ENCODE measurements around the gene WNT1.
A peak's percentile ranks its signal among the peaks of the same experiment; 100 is the strongest.

The WNT1 gene

DNA sequence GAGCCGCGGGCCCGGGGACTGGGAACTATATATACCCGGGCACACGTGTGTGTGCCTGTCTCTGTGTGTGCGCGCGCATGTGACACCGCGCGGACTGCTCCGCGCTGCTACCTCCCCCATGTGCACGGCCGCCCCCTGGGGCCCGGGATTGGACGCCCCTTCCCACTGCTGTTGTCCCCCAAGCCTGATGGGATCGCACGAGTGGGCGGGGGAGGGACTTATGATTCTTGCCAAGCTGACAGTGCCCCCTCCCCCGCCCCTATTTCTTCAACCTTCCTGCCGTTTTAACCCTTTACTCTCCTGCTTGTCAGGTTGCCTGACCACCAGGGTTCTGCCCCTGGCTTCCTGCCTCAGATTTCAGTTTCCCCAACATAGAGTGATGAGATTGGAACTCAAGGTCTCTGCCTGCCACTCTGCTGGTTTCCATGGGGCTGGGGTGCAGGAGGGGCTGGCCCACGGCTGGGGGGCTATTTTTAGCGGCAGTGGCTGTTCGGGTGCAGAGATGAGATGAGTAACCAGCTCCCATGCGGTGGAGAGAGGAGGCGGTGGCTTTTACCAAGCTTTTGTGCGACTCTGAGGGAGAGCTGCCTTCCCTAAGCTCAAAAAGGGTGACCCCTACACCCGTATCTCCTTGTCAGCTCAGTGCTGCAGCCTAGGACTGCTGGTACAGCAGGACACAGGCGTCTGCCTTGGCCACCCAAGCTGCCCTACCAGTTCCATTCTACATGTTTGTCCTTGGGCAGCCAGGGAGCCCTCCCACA is 21.4 kb downstream of the WNT1 start, which contains the start of gene DDN:
DDN (minus strand) TSS at position 5 of the 761 bp plus-strand sequence. CDS start 88 bp downstream, outside the sequence.
- DNase-seq (ENCODE audit: low read depth in 2 of 3, low spot score in 2 of 3), result no peak

DNA sequence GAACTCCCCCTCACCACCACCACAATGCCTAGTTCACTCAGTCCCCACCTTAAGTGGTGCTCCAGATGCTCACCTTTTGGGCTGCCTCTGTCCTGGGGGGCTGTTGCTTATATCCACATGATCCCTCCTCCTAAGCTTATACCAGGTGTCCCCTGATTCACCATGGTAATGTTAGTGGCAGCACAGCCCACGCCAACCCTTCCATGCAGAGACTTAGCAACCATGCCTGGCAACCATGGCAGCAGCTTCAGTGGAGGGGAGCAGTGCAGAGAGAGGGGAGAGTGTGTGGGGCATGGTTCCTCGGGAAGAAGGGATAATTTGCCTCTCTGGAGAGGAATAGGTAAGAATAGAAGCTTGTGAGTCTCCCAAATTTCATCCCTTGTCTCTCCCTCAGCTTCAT is 22.2 kb downstream of the WNT1 start:
- no peak for DNase-seq (ENCODE audit: low read depth in 2 of 3, low spot score in 2 of 3)

DNA sequence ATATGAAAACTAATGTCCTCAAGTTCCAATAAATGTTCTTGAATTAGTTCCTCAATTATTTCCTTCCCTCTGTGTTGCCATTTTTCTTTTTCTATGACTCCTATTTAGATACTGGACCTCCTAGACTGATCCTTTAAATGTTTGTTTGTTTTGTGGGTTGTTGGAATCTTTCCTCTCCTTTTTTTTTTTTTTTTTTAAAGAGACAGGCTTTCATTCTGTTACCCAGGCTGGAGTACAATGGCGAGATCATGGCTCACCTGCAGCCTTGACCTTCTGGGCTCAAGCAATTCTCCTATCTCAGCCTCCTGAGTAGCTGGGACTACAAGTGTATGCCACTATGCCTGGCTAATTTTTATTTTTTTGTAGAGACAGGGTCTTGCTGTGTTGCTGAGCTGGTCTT is 30.8 kb downstream of the WNT1 start:
- DNase-seq (ENCODE audit: low read depth in 2 of 3, low spot score in 2 of 3), result no peak

DNA sequence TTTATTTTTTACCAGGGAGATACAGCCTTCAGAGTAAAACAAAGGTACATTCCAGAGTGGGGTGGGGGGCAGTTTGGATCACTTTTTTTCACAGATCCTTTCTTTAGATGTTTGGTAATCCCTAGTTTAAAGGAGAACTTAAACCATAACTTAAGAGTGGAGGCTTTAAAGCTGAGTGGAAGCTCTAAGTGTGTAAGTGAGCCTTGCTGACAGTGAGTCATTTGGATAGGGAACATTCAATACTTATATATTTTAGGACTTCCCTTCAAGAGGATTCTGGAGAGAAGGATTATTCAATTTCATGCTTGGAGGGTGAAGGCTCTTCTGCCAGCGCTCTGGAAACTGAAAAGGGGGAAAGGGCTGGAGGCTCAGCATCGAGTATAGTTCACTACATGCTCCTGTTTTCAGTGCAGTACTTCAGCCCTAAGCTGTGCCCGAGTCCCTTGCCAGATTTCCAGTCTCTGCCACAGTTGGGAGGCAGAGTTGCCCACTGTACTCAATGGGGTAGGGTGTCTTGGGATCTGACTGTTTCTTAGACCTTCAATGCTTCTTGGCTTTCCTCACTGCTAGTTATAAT is 32.1 kb downstream of the WNT1 start:
- DNase-seq (ENCODE audit: low read depth in 2 of 3, low spot score in 2 of 3), result no peak

DNA sequence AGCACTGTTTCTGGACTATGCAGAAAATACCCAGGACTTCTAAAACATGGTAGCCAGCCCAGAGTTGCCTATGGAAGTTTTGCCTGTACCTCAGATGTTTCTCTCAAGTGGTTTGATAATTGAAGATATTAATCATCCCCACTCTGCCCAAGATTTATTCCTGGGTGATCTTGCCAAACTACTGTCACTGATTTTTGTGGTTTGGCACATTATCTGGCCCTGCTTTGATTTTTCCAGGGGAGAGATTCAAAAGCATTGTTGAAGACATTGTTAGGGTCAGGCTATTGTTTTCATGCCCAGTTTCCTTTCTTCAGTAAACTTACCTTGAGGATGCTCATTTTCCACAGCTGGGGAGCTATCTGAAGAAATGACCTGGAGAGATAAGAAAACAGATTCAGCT is 34.6 kb downstream of the WNT1 start:
- no peak for DNase-seq (ENCODE audit: low read depth in 2 of 3, low spot score in 2 of 3)

DNA sequence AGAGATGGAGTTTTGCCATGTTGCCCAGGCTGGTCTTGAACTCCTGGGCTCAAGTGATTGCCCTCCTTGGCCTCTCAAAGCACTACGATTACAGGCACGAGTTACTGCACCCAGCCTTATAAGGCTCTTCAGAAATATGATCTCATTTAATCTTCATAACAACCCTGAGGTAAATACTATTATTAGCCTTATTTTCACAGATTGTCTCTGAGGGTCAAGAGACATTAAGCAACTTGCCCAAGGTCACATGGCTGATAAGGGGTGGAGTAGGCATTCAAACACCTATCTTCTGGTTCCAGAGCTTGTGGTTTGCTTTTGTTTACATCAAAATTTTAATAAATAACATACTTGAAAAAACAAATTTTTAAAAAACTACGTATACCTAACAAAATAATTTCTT is 35.3 kb downstream of the WNT1 start:
- DNase-seq (ENCODE audit: low read depth in 2 of 3, low spot score in 2 of 3), result no peak

DNA sequence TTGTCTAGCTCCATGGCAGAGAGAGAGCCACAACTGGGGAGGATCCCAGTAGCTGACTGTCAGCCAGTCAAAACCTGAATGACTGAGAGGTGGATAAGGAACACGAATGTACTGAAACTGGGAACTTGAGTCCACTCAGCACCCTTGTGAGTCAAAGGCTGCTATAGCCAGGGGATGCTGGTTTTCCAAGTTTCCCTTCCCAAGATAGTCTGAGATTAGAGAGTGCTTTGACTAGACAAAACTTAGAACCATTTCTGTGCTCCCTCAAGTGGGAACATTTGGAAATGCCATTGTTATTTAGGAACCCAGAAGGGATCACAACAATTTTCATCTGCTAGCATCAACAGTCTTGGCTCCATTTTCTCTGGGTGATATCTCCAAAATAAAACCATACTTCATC is 36.4 kb downstream of the WNT1 start:
- DNase-seq (ENCODE audit: low read depth in 2 of 3, low spot score in 2 of 3), result no peak

DNA sequence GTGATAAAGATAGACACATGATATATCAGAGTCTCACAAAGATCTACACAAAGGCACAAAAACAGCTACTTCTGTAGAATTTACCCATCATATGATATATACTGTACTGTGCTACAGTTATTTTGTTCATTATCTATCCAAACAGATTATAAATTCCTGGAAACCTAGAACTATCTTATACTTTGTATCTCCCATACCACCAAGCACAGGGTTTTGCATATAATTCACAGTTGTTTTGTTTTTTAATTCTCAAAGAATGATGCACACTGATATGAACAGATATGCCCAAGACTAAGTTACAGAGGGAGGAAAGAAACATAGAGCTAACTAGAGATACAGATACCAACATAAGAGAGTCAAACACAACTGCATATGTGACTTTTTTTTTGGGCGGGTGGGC is 37.1 kb downstream of the WNT1 start:
- DNase-seq (ENCODE audit: low read depth in 2 of 3, low spot score in 2 of 3), result no peak

DNA sequence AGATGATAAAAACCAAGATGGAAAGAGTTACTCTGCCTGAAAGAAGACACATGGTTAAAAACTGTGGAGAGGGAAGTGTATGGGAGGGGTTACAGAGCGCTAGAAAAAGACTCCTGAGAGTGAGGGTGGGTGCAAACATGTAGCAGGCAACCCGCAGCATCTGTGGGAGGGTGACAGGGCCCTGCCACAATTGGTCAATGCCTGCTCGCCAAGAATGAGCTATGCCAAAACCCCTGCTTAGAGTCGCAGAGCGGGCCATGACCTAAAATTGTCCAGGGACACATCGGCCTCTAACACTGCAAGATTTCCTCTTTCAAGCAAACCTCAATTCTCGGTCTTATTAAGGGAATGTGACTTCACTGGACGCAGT is 39.8 kb downstream of the WNT1 start:
- DNase-seq (ENCODE audit: low read depth in 2 of 3, low spot score in 2 of 3), result no peak

DNA sequence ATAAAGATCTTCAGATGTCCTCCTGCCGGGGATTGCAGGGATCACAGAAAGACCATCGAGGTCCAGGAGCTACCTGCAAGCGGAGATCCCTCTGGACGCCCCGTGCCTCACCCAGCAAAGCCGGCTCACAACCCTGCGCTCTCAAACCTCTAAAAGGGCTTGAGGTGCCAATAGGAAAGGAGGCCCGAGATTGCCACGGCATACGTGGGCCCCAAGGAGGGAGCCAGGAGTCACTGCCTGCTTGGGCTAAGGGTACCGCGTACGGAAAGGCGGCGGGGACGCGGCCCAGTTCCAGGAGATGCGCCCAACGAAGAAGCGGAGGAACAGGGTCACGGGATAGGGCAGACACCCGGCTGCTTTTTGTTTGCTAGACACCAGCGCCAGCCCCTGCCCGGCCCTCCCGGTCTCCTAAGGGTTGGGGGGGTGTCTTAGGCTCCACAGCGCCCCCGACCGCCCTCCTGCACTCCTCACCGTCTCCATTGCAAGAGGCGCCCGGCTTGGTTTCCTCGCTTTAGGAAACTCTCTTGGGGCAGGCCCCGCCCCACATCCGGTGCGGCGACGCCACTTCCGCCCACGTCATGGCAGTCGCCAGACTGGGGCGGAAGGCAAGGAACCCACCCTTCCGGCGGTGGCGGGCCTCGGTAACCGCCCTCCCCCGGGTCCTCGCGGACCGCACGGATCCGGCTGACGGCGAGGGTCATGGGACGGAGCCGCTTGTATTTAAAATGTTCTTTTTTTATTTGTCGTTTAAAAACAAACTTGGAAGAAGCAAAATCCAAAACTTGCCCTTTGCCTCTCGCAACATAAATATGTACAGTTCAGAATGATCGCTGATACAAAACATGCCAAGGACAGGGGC is 40.4 kb downstream of the WNT1 start, which contains the start of gene PRKAG1:
PRKAG1 (minus strand) TSS at position 516 of the 859 bp plus-strand sequence; CDS start at position 480, 36 bp downstream.
- peak; percentile 77 to 92 (median 89) for DNase-seq (ENCODE audit: low read depth in 2 of 3, low spot score in 2 of 3)

DNA sequence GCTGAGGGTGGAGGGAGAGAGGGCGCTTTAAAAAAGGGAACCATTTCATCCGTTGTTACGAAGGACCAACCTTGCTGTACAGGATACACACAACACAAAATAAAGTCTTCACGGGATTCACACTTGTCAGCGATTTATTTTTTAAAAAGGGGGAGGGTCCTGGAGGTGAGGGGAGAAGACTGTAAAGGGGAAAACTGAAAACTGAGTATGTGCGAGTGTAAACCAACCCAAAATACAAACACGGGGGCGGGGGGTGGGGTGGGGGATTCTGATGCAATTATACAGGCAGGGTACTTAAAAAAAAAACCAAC is 41.0 kb downstream of the WNT1 start:
- DNase-seq (ENCODE audit: low read depth in 2 of 3, low spot score in 2 of 3), result no peak

DNA sequence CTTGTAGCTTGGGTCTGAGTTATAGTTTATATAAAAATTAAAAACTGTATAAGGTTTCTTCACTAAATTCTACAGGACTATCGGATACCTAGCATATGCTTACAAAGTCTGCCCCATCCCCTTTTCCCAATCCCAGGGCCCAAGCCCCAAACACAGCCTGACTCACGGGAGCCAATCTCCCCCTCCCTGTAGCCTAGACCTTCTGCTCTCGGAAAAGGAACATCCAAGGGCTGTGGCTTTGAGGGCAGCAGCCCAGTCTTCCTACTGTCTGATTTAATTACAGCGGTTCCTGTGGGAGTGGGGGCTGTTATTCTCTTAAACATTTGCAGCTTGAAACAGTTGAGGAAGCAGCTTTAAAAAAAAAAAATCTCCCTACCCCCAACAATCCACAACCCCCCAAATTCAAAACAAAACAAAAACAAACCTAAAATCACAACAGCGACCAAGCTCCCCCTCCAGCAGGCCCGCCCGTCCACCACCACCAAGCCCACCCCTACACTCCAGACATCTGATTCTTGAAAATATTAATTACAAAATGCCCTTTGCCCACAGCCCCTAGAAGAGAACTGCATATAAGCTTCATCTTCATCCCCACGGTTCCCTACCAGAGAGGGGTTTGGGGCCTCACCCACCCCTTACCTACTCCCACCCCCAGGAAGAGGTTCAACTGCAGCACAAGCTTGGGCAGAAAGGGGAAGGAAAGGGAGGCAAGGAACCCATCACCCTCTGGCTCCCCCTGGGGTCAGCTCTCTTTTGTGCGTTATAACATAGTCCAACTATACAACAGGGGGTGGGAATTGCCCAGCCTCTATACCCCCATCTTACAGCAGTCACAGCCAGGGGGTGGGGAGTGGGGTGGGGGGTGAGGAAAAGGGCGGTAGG is 41.6 kb downstream of the WNT1 start:
- DNase-seq (ENCODE audit: low read depth in 2 of 3, low spot score in 2 of 3), result no peak

DNA sequence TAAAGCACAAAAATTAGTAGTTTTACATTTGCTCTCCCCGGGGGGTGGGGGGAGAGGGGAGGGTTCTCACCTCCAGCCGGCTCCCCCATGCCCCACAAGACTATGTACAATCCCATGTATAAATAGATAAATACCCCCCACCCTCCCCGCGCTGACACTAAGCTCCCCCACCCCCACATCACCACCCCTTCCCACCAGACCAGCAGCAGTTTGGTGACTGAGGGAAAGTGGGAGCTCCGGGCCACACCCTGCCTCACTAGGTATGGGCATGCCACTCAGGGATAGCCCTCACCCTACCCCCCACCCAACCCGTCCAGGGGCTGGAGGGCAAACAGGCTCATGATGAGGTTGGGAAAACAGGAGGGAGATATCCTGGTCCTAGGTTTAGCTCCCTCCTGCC is 42.3 kb downstream of the WNT1 start:
- DNase-seq (ENCODE audit: low read depth in 2 of 3, low spot score in 2 of 3), result no peak

DNA sequence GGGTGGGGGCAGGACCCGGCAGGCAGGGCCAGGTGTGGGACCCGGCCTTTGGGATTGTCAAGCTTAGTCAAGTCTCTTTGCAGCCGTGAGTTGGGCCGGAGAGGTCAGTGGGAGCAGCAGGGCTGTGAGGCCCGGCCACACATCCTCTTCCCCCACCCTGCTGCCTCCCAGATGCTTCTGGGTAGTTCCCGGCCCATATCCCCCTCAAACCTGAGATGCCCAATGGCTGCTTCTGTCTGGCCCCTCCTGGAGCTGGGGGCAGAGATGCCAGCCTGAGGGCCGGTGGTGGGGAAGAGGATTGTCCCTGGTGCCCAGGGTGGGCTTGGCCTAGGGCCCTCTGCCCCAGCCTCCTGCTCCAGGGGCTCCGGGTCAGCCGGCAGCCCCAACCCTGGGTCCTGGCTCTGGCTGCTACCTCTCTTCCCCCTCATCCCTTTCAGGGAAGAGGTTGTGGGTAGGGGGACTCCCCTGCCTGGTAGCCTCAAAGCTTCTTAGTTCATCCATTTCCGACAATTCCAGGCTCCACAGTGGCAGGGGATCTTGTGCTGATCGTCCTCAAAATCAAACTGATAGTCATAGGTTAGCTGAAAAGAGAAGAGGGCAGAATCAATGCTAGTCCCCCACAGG is 43.3 kb downstream of the WNT1 start:
- DNase-seq (ENCODE audit: low read depth in 2 of 3, low spot score in 2 of 3), result no peak

DNA sequence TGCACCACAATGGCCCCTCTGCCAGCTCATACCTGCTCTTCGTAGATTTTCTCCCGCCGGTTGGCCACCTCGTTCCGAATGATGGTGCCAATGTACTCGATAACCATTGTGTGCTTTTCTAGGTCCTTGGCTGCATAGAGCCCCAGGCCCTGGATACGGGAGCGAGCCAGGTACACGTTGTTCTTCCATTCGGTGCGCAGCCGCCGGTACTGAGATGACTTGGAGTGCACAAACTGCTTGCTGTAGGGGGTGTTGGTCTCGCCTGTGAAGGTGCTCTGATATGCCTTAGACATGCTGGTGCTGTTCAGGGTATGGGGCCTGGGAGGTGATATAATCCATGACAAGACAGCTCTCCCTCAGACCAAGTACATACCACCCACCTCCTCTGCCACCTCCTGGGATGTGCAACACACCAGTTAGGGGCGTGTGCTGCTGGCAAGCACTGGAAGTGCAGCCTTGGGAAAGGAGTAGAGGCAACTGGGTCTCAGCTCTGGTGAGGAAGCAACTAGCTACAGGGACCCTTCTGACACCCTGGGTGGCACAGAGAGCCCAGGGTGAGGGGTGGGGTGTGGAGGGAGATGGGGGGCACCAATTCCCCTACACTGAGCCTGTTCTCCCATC is 44.5 kb downstream of the WNT1 start:
- DNase-seq (ENCODE audit: low read depth in 2 of 3, low spot score in 2 of 3), result no peak

DNA sequence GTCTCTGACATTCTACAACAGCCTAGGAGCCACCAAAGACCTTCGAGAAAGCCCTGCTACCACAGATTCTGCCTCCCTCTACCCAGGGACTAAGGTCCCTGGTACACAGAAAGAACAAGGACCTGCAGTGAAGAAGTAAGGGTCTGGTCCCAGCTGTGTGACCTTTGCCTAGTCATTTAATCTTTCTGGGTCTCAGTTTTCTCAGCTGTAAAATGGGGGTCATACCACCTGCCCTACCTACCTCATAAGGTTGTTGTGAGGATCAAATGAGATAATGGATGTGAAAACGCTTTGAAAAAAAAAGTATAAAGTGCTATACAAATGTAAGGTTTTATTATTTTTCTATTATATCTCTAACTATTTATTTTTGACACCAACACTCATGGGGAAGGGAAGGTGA is 45.7 kb downstream of the WNT1 start:
- no peak for DNase-seq (ENCODE audit: low read depth in 2 of 3, low spot score in 2 of 3)

DNA sequence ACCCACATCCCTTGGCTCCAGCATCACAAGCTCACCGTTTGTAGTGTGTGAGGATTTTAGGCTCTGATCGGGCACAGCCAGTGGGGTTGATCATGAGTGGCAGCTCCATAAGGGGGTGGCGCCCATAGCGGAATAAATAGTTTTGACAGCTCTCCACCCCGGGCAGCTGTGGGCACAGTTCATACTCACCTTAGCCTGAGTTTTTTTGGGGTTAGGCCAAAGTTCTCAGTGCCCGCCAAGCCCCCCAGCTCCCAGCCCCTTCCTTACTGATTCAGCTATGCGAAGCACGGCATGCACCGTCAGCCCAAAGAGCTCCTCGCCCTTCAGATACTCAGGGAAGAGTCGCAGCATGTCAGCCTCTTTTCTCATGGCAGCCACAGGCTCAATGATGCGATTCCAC is 46.4 kb downstream of the WNT1 start:
- no peak for DNase-seq (ENCODE audit: low read depth in 2 of 3, low spot score in 2 of 3)

DNA sequence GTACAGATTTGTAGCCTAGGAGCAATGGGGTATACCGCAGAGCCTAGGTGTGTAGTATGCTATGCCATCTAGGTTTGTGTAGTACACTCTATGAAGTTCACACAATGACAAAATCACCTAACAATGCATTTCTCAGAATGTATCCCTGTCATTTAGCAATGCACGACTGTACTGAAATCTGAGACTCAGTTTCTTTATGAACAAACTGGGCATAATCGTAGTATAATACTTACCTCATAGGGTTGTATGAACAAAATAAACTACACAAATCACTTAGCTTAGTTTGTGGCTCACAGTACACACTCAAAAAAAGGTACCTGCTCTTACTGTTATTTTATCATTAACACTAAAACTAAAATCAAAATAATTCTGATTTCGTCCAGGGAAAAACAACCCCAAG is 47.3 kb downstream of the WNT1 start:
- DNase-seq (ENCODE audit: low read depth in 2 of 3, low spot score in 2 of 3), result no peak

DNA sequence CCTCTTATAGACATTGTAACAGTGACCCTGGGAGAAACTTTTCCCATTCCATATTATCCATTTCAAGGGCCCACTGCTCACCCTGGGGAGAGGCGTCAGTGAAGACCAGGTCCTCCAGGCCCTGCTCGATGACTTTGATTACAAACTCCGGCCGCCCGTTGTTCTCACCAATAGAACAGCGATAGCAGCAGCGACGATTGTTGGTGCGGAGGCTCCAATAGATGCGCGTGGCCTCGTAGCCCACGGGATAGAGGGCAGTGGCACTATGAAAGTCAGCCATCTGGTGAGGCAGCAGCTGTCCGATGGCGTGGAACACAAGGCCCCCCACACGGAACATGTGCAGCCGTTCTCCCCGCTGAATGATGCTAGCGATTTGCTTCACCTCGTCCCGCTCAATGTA is 48.0 kb downstream of the WNT1 start:
- no peak for DNase-seq (ENCODE audit: low read depth in 2 of 3, low spot score in 2 of 3)
